Measurements from ENCODE around the gene MRPL33.

DNA sequence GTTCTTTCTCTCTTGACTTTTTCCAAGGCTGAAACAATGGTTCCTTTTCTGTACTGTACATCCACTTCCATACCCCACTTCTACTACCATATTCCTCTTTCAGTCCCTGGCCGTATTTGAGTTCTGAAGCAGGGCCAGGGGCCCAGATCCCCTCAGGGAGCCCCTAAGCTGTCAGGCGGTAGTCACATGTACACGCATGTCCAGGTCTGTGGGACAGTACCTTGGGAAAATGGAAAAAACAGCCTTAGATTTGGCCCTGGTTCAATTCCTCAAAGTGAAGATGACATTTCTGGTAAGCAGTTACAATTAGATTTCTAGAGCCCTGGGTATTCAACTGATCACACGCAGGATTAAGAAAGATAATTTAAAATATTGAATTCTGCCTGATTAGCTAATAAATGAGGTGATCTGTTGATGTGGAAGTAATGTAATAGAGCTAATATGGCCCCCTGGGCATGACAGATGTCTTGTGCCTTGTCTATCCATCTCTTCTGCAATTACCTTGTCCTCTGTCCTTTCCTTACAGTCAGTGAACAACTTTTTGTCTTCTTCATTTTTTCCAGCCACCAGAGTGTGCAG, 44.4 kb downstream of the MRPL33 start:
- no peak for TF ChIP-seq EZH2 (IDR thresholded peaks at IDR 0.05)
- no peak for TF ChIP-seq POLR2AphosphoS5 (IDR thresholded peaks at IDR 0.05; ENCODE audit: borderline replicate concordance, low read depth, low read length)
- TF ChIP-seq FOXP2 (optimal IDR thresholded peaks at IDR 0.05; ENCODE audit: control extremely low read depth, extremely low read length, insufficient read depth) = no peak
